GM12878 (cell line): ENCODE measurements around the gene NIN. TPM values are rescaled to one million over a fixed set of nuclear protein-coding genes. Genes with fewer than 3 reads are reported as not detected.
A peak's percentile ranks its signal among the peaks of the same experiment; 100 is the strongest.

Experiments used
- ATAC-seq: fragments of 200-7000 bp; cut with Tn5 transposase; 3 replicates; pipeline ENCODE4 v1.9.1; 2020; ENCODE audit warnings: mild to moderate bottlenecking, moderate library complexity
- BruUV-seq: library from RNA; stranded (reverse); fragments of 400-500 nt; replicated peaks from 2 replicates; lab custom pipeline; 2021; lab: Mats Ljungman, UMichigan
- CTCF ChIA-PET: fragments of 300-600 bp; sonication (Branson Sonifier 250); formaldehyde crosslinking; extraction: SDS; loops from one replicate; lab custom pipeline; 2021; ENCODE audit warnings: inconsistent platforms; lab: Yijun Ruan, JAX
- POLR2A ChIA-PET: fragments of 350-600 bp; formaldehyde crosslinking; extraction: SDS; loops from one replicate; lab custom pipeline; 2021; ENCODE audit warnings: inconsistent platforms; lab: Charles Lee
- RAD21 ChIA-PET: fragments of 300-600 bp; sonication (Branson Sonifier 250); formaldehyde crosslinking; loops from one replicate; lab custom pipeline; 2023; ENCODE audit warnings: antibody characterized with exemption; ENCODE audit not compliant: unreplicated experiment; lab: Charles Lee
- SMC1A ChIA-PET: fragments of 300-600 bp; sonication (Branson Sonifier 250); formaldehyde crosslinking; loops from one replicate; lab custom pipeline; 2023; ENCODE audit not compliant: unreplicated experiment, uncharacterized antibody; lab: Charles Lee
- DNase-seq: peaks from one replicate; pipeline ENCODE4 v3.0.0-alpha.2; 2011; ENCODE audit warnings: low read depth, low spot score
- FAIRE-seq: peaks from 3 replicates; lab custom pipeline; 2011; peaks lifted over from hg19 to GRCh38; lab: Jason Lieb, UNC
- H2AFZ ChIP-seq: 2 replicates; pipeline ENCODE4 v1.6.0; 2011; ENCODE audit warnings: low read depth, low read length, control low read depth; ENCODE audit not compliant: control insufficient read depth
- H3K27ac ChIP-seq: 2 replicates; pipeline ENCODE4 v1.5.1; 2011; ENCODE audit warnings: control low read depth; ENCODE audit not compliant: control insufficient read depth, insufficient read depth
- H3K27me3 ChIP-seq, 2 experiments: replicated peaks in 1 of 2; 2 replicates each; pipeline versions ENCODE4 v1.6.0 to v1.6.1; 2011; ENCODE audit warnings: low read length in 1 of 2; ENCODE audit not compliant: control insufficient read depth in 2 of 2, insufficient read depth in 2 of 2
- H3K36me3 ChIP-seq, 2 experiments: 2 replicates each; pipeline ENCODE4 v1.5.1; 2011; ENCODE audit warnings: low read length in 1 of 2; ENCODE audit not compliant: control insufficient read depth in 2 of 2, insufficient read depth in 2 of 2
- H3K4me1 ChIP-seq: 2 replicates; pipeline ENCODE4 v1.6.1; 2011; ENCODE audit warnings: mild to moderate bottlenecking, low read length, moderate library complexity, mixed read lengths; ENCODE audit not compliant: control insufficient read depth, insufficient read depth
- H3K4me2 ChIP-seq: 2 replicates; pipeline ENCODE4 v1.6.0; 2011; ENCODE audit warnings: control low read depth; ENCODE audit not compliant: control insufficient read depth, insufficient read depth
- H3K4me3 ChIP-seq: fragments of 200-600 bp; sonication (generic); 2 replicates; pipeline ENCODE4 v1.5.1; 2016
- H3K79me2 ChIP-seq: 2 replicates; pipeline ENCODE4 v1.6.0; 2011; ENCODE audit warnings: low read length; ENCODE audit not compliant: control insufficient read depth, insufficient read depth
- H3K9ac ChIP-seq: 2 replicates; pipeline ENCODE4 v1.8.0; 2011; ENCODE audit warnings: low read length, control low read depth, mixed read lengths; ENCODE audit not compliant: control insufficient read depth, insufficient read depth
- H3K9me3 ChIP-seq: replicated peaks from 3 replicates; pipeline ENCODE4 v1.5.1; 2011; ENCODE audit warnings: mild to moderate bottlenecking, low read length; ENCODE audit not compliant: control insufficient read depth, insufficient read depth
- H4K20me1 ChIP-seq: 2 replicates; pipeline ENCODE4 v1.6.0; 2011; ENCODE audit not compliant: control insufficient read depth, insufficient read depth
- CEBPB ChIP-seq, 2 experiments: fragments of 150-350 bp in 1 of 2; IDR thresholded peaks; 2 replicates each; pipeline ENCODE4 v1.6.1; 2012 to 2014; ENCODE audit warnings: low read depth in 2 of 2, low read length in 2 of 2, borderline replicate concordance in 1 of 2, inconsistent platforms in 1 of 2
- FOS ChIP-seq: IDR thresholded peaks from 3 replicates; pipeline ENCODE4 v1.6.1; 2011; ENCODE audit warnings: borderline replicate concordance; ENCODE audit not compliant: insufficient read length; ENCODE audit errors: extremely low read depth
- GATAD2B ChIP-seq: fragments of 450-650 bp; conservative IDR thresholded peaks from 2 replicates; pipeline ENCODE4 v1.6.1; 2017; ENCODE audit warnings: low read depth, mild to moderate bottlenecking, moderate library complexity
- HDAC2 ChIP-seq: fragments of 200-600 bp; sonication (generic); IDR thresholded peaks from 2 replicates; pipeline ENCODE4 v1.6.1; 2017
- MXI1 ChIP-seq: fragments of 150-350 bp; IDR thresholded peaks from 2 replicates; pipeline ENCODE4 v1.6.1; 2011; ENCODE audit warnings: low read depth, mild to moderate bottlenecking, inconsistent platforms, low read length, improper control_type of control experiment
- POU2F2 ChIP-seq: IDR thresholded peaks from 3 replicates; pipeline ENCODE4 v1.6.1; 2011; ENCODE audit warnings: low read depth, mild to moderate bottlenecking, low read length, borderline replicate concordance
- RAD21 ChIP-seq: IDR thresholded peaks from 2 replicates; pipeline ENCODE4 v1.6.1; 2011; ENCODE audit warnings: mild to moderate bottlenecking, low read depth, low read length, moderate library complexity; ENCODE audit not compliant: insufficient read depth
- SP1 ChIP-seq: IDR thresholded peaks from one replicate; pipeline ENCODE4 v1.6.1; 2011; ENCODE audit warnings: low read depth, low read length
- WGBS: methylation state at CpG from one replicate; pipeline ENCODE4 v1.1.6; 2016; ENCODE audit warnings: low lambda C conversion rate; ENCODE audit not compliant: insufficient replicate concordance, insufficient coverage; ENCODE audit errors: missing lambda C conversion rate; 5-methylcytosine and 5-hydroxymethylcytosine counted together
- in situ Hi-C: fragments of 300-500 bp; cut with MboI; formaldehyde crosslinking; loops from 9 replicates; pipeline ENCODE4 v1.14.3; 2018; ENCODE audit warnings: mixed read lengths
- intact Hi-C: fragments of 100-400 bp; cut with micrococcal nuclease; formaldehyde crosslinking; loops from one replicate; pipeline ENCODE4 v1.14.2; 2022; ENCODE audit not compliant: unreplicated experiment
- polyA plus RNA-seq, 11 experiments: library from polyadenylated mRNA; depleted of rRNA in 4 of 11; unstranded in 6 of 11; stranded (reverse) in 5 of 11; fragments of >200 nt; fragmentation: Nextera tagmentation in 4 of 11; fragmentation: Illumina TruSeq in 1 of 11; extraction: Ambion mirVana in 4 of 11; extraction: Trizol in 1 of 11; gene quantifications; 1 replicate in 1 of 11; 2 replicates in 10 of 11; pipeline versions ENCODE4 v1.2.1 to v1.2.3, GENCODE V29; 2011 to 2016; ENCODE audit warnings: inconsistent platforms in 2 of 11, missing spikeins in 2 of 11, low read depth in 1 of 11
- total RNA-seq, 4 experiments: library from RNA; depleted of rRNA in 3 of 4; stranded (reverse); fragments of >200 nt in 3 of 4; fragmentation: Illumina TruSeq in 1 of 4; extraction: Trizol in 1 of 4; gene quantifications; 2 replicates each; pipeline versions ENCODE4 v1.2.1 to v1.2.3, GENCODE V29; 2013 to 2021
- TF ChIP-seq, protein P1 (sequence below): IDR thresholded peaks from 2 replicates; pipeline ENCODE4 v1.6.1; 2011; ENCODE audit warnings: mild to moderate bottlenecking, low read depth, low read length, moderate library complexity; ENCODE audit not compliant: insufficient replicate concordance
- TF ChIP-seq, protein P2 (sequence below): fragments of 450-650 bp; IDR thresholded peaks from 2 replicates; pipeline ENCODE4 v1.6.1; 2016; ENCODE audit warnings: mild to moderate bottlenecking, moderate library complexity, borderline replicate concordance

NIN gene
- total and polyA plus RNA-seq, 10 of the 15 experiments (the other 5 are each of a cell fraction or from before 2014, with no cell fraction given) = 16.2 to 135 (median 70.3) TPM

GRCh38 chr14:50757702-50758101 lies 73.3 kb downstream of the NIN start:
- Histone ChIP-seq H3K36me3 (peaks cover 19 to 56% of the 10 kb centered on the region in 2 experiments), H3K4me1 (peaks cover 20% of the 10 kb centered on the region), H3K4me3 (no peak overlapping the region), H3K4me2 (no peak overlapping the region), H3K27me3 (no peaks in the 10 kb centered on the region), H3K9ac (no peak overlapping the region), H3K27ac (no peak overlapping the region), H3K79me2 (peaks cover 3% of the 10 kb centered on the region), H3K9me3 (no peaks in the 10 kb centered on the region), H2AFZ (no peak overlapping the region), H4K20me1 (no peaks in the 10 kb centered on the region)
- TSS peak; percentile 23 for BruUV-seq
- in situ Hi-C loops (no loop called here), intact Hi-C loops (no loop called here)
- CTCF ChIA-PET = interaction anchor here (0.9 to 2.7 kb wide), 9 partner anchors 10 to 140 kb away, joined by 3 to 22 read pairs (median 6); no protein-coding TSS in a partner anchor
- RAD21 ChIA-PET = interaction anchor here (1.3 to 3.2 kb wide), 3 partner anchors 21 to 102 kb away, joined by 3 to 16 read pairs (median 11); no protein-coding TSS in a partner anchor
- ATAC-seq = no peak
- SMC1A ChIA-PET = interaction anchor here (0.8 to 4.2 kb wide), 15 partner anchors 9 to 157 kb away, joined by 3 to 18 read pairs (median 5); no protein-coding TSS in a partner anchor
- no peak for FAIRE-seq
- WGBS = 100% methylated on average over 4 of the region's 4 CpGs
- TF ChIP-seq GATAD2B (no peak), RAD21 (no peak), SP1 (no peak), POU2F2 (no peak), MXI1 (no peak), CEBPB (IDR thresholded peaks at IDR 0.05; ENCODE audit: borderline replicate concordance in 1 of 2, low read depth in 2 of 2, low read length in 2 of 2) (no peak), FOS (no peak), HDAC2 (no peak)
- TF ChIP-seq, protein P1, sequence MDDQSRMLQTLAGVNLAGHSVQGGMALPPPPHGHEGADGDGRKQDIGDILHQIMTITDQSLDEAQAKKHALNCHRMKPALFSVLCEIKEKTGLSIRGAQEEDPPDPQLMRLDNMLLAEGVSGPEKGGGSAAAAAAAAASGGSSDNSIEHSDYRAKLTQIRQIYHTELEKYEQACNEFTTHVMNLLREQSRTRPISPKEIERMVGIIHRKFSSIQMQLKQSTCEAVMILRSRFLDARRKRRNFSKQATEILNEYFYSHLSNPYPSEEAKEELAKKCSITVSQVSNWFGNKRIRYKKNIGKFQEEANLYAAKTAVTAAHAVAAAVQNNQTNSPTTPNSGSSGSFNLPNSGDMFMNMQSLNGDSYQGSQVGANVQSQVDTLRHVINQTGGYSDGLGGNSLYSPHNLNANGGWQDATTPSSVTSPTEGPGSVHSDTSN = no peak
- TF ChIP-seq, protein P2, sequence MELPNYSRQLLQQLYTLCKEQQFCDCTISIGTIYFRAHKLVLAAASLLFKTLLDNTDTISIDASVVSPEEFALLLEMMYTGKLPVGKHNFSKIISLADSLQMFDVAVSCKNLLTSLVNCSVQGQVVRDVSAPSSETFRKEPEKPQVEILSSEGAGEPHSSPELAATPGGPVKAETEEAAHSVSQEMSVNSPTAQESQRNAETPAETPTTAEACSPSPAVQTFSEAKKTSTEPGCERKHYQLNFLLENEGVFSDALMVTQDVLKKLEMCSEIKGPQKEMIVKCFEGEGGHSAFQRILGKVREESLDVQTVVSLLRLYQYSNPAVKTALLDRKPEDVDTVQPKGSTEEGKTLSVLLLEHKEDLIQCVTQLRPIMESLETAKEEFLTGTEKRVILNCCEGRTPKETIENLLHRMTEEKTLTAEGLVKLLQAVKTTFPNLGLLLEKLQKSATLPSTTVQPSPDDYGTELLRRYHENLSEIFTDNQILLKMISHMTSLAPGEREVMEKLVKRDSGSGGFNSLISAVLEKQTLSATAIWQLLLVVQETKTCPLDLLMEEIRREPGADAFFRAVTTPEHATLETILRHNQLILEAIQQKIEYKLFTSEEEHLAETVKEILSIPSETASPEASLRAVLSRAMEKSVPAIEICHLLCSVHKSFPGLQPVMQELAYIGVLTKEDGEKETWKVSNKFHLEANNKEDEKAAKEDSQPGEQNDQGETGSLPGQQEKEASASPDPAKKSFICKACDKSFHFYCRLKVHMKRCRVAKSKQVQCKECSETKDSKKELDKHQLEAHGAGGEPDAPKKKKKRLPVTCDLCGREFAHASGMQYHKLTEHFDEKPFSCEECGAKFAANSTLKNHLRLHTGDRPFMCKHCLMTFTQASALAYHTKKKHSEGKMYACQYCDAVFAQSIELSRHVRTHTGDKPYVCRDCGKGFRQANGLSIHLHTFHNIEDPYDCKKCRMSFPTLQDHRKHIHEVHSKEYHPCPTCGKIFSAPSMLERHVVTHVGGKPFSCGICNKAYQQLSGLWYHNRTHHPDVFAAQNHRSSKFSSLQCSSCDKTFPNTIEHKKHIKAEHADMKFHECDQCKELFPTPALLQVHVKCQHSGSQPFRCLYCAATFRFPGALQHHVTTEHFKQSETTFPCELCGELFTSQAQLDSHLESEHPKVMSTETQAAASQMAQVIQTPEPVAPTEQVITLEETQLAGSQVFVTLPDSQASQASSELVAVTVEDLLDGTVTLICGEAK = no peak
- DNase-seq = no peak
- POLR2A ChIA-PET = interaction anchor here (1.5 to 2.2 kb wide), 2 partner anchors 10 to 18 kb away, joined by 5 to 7 read pairs; no protein-coding TSS in a partner anchor
